Skin of body (tissue), 2 donors: ENCODE results near the gene ACADM. TPM values are rescaled to one million over a fixed set of nuclear protein-coding genes. Genes with fewer than 3 reads are reported as not detected.
A peak's percentile ranks its signal among the peaks of the same experiment; 100 is the strongest.
"Not testable (repeated sequence)": the region's sequence is repeated elsewhere in the genome, so short reads cannot be mapped to it uniquely, and the experiment has no call there.

Source experiments
- DNase-seq: peaks from one replicate; lab custom pipeline; 2025; lab: John Stamatoyannopoulos, UW
- total RNA-seq: library from RNA; depleted of rRNA; stranded (reverse); fragments of >200 nt; gene quantifications from one replicate; pipeline ENCODE4 v1.2.3, GENCODE V29; 2014

ACADM gene
- total RNA-seq, 1 donor from 2014 or later: 49.7 TPM

- no peak for DNase-seq
These were observed 11.5 kb downstream of the ACADM start for GRCh38 chr1:75736016-75736415.

- no peak for DNase-seq
These were observed 17.6 kb downstream of the ACADM start for GRCh38 chr1:75742047-75742625.

GRCh38 chr1:75745276-75745675 lies 20.8 kb downstream of the ACADM start:
- DNase-seq: no peak

GRCh38 chr1:75757210-75757609 lies 32.7 kb downstream of the ACADM start:
- DNase-seq: not testable (repeated sequence)

- DNase-seq: not testable (repeated sequence)
These were observed 34.0 kb downstream of the ACADM start for GRCh38 chr1:75758543-75758942.

- no peak for DNase-seq
These were observed 39.6 kb downstream of the ACADM start for GRCh38 chr1:75764057-75764655.

- DNase-seq: no peak
These were observed 41.3 kb downstream of the ACADM start for GRCh38 chr1:75765697-75766355.

- no peak for DNase-seq
These were observed 43.5 kb downstream of the ACADM start for GRCh38 chr1:75768016-75768415.

GRCh38 chr1:75770761-75771160 lies 46.3 kb downstream of the ACADM start:
- DNase-seq: no peak

GRCh38 chr1:75771978-75772377 lies 47.5 kb downstream of the ACADM start:
- DNase-seq: no peak

- not testable (repeated sequence) for DNase-seq
These were observed 53.3 kb downstream of the ACADM start for GRCh38 chr1:75777812-75778211.

- DNase-seq: not testable (repeated sequence)
These were observed 54.2 kb downstream of the ACADM start for GRCh38 chr1:75778694-75779093.

- not testable (repeated sequence) for DNase-seq
These were observed 55.7 kb downstream of the ACADM start for GRCh38 chr1:75780183-75780582.

- not testable (repeated sequence) for DNase-seq
These were observed 59.4 kb downstream of the ACADM start for GRCh38 chr1:75783920-75784319.

GRCh38 chr1:75785320-75785982 lies 60.9 kb downstream of the ACADM start:
- peak; percentile 8 for DNase-seq

GRCh38 chr1:75785983-75786853 lies 61.7 kb downstream of the ACADM start, which contains the start of gene RABGGTB:
Gene RABGGTB, plus strand, starts transcription at chr1:75786256. Its CDS starts 16 bp downstream, at chr1:75786272.
- peak; percentile 96 for DNase-seq

- no peak for DNase-seq
These were observed 62.5 kb downstream of the ACADM start for GRCh38 chr1:75786901-75787493.

GRCh38 chr1:75787524-75787923 lies 63.0 kb downstream of the ACADM start:
- DNase-seq: no peak

- DNase-seq: no peak
These were observed 65.5 kb downstream of the ACADM start for GRCh38 chr1:75789988-75790387.

- no peak for DNase-seq
These were observed 66.5 kb downstream of the ACADM start for GRCh38 chr1:75791022-75791421.

GRCh38 chr1:75792091-75792490 lies 67.6 kb downstream of the ACADM start:
- no peak for DNase-seq
